Endothelial cell (in vitro differentiated cells): Measurements from ENCODE around the gene PHOX2A. TPM values are rescaled to one million over a fixed set of nuclear protein-coding genes. Genes with fewer than 3 reads are reported as not detected.

Experiments
- DNase-seq: peaks from one replicate; pipeline ENCODE4 v3.0.0; 2021; ENCODE audit warnings: low spot score
- H3K27ac Mint-ChIP-seq: one replicate; pipeline ENCODE4 v1.8.0; 2021; ENCODE audit warnings: mixed read lengths, inconsistent platforms; ENCODE audit not compliant: unreplicated experiment
- H3K27me3 Mint-ChIP-seq: one replicate; pipeline ENCODE4 v1.8.0; 2021; ENCODE audit warnings: mild to moderate bottlenecking, moderate library complexity, mixed read lengths, inconsistent platforms; ENCODE audit not compliant: unreplicated experiment
- H3K36me3 Mint-ChIP-seq: one replicate; pipeline ENCODE4 v1.8.0; 2021; ENCODE audit warnings: mild to moderate bottlenecking, low read depth, mixed read lengths, inconsistent platforms; ENCODE audit not compliant: unreplicated experiment
- H3K4me1 Mint-ChIP-seq: one replicate; pipeline ENCODE4 v1.8.0; 2021; ENCODE audit warnings: mild to moderate bottlenecking, mixed read lengths, inconsistent platforms; ENCODE audit not compliant: unreplicated experiment
- H3K4me3 Mint-ChIP-seq: one replicate; pipeline ENCODE4 v1.8.0; 2021; ENCODE audit warnings: mild to moderate bottlenecking, mixed read lengths, inconsistent platforms; ENCODE audit not compliant: unreplicated experiment
- H3K9me3 Mint-ChIP-seq: one replicate; pipeline ENCODE4 v1.8.0; 2021; ENCODE audit warnings: mixed read lengths, inconsistent platforms; ENCODE audit not compliant: unreplicated experiment
- total RNA-seq: library from RNA; stranded (reverse); fragmentation: NEBNext Ultra II Directional; extraction: Animal tissue kit (Norgen Biotek cat#: 25700); gene quantifications from one replicate; pipeline ENCODE4 v1.2.1, GENCODE V29; 2021; ENCODE audit not compliant: unreplicated experiment
- TF ChIP-seq, protein P1 (sequence below): fragments of 200-600 bp; sonication (generic); IDR thresholded peaks from one replicate; pipeline ENCODE4 v1.5.0; 2021; ENCODE audit warnings: antibody characterized with exemption; ENCODE audit not compliant: unreplicated experiment

PHOX2A gene
- total RNA-seq, 1 donor from 2014 or later = not detected

DNA sequence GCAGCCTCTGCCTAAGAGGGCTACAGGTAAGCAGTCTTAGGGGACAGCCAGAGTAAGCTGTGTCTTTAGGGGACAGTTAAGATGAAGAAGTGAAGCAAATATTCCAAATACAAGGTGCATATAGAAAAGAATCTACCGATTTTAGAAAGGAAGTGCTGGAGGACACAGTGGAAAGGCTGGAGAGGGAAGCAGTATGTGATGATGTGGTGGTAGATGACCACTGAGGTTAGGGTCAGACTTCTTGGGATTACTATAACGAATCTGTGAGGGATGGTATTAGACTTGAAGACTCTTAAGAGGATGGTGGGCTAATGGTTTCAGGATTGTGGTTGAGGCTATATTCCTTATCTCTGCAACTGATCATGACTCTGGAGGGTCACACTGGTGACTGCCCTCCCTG lies 40.0 kb upstream of the PHOX2A start:
- Mint-ChIP-seq H3K27me3 (peaks cover 4% of the 10 kb centered on the region), H3K27ac (no peak overlapping the region), H3K9me3 (no peaks in the 10 kb centered on the region), H3K4me3 (no peak overlapping the region), H3K36me3 (no peaks in the 10 kb centered on the region), H3K4me1 (peaks cover 3% of the 10 kb centered on the region)
- TF ChIP-seq, protein P1, sequence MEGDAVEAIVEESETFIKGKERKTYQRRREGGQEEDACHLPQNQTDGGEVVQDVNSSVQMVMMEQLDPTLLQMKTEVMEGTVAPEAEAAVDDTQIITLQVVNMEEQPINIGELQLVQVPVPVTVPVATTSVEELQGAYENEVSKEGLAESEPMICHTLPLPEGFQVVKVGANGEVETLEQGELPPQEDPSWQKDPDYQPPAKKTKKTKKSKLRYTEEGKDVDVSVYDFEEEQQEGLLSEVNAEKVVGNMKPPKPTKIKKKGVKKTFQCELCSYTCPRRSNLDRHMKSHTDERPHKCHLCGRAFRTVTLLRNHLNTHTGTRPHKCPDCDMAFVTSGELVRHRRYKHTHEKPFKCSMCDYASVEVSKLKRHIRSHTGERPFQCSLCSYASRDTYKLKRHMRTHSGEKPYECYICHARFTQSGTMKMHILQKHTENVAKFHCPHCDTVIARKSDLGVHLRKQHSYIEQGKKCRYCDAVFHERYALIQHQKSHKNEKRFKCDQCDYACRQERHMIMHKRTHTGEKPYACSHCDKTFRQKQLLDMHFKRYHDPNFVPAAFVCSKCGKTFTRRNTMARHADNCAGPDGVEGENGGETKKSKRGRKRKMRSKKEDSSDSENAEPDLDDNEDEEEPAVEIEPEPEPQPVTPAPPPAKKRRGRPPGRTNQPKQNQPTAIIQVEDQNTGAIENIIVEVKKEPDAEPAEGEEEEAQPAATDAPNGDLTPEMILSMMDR = no peak
- no peak for DNase-seq

DNA sequence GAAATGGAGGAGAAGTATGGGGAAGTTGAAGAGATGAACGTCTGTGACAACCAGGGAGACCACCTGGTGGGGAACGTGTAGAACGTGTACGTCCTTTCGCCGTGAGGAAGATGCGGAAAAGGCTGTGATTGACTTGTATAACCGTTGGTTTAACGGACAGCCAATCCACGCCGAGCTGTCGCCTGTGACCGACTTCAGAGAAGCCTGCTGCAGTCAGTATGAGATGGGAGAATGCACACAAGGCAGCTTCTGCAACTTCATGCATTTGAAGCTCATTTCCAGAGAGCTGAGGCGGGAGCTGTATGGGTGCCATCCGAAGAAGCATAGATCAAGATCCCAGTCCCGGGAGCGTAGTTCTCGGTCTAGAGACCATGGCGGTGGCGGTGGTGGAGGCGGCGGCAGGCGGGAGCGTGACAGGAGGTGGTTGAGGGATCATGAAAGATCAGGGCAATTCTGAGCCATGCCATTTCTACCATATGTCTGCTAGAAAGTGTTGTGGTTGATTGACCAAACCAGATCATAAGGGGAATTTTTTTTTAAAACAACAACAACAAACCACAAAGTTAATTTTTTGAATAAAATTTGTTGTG lies 36.8 kb upstream of the PHOX2A start:
- Mint-ChIP-seq H3K4me1 (peaks cover 3% of the 10 kb centered on the region), H3K27me3 (peaks cover 4% of the 10 kb centered on the region), H3K4me3 (no peak overlapping the region), H3K36me3 (no peaks in the 10 kb centered on the region), H3K27ac (no peak overlapping the region), H3K9me3 (no peaks in the 10 kb centered on the region)
- TF ChIP-seq, protein P1 = no peak
- DNase-seq = no peak

DNA sequence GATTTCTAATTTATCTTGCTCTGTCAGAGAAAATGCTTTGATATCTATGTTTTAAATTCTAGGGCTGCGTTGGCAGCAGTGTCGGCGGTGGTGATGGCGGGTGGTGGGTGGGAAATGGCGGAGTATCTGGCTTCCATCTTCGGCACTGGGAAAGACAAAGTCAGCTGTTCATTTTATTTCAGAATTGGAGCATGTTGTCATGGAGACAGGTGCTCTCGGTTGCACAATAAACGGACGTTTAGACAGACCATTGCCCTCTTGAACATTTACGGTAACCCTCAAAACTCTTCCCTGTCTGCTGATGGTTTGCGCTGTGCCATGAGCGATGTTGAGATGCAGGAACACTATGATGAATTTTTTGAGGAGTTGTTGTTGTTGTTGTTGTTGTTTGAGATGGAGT lies 36.1 kb upstream of the PHOX2A start:
- Mint-ChIP-seq H3K27me3 (peaks cover 4% of the 10 kb centered on the region), H3K36me3 (no peaks in the 10 kb centered on the region), H3K4me1 (peaks cover 1% of the 10 kb centered on the region), H3K9me3 (no peaks in the 10 kb centered on the region), H3K27ac (no peak overlapping the region), H3K4me3 (no peak overlapping the region)
- no peak for DNase-seq
- TF ChIP-seq, protein P1 = no peak

DNA sequence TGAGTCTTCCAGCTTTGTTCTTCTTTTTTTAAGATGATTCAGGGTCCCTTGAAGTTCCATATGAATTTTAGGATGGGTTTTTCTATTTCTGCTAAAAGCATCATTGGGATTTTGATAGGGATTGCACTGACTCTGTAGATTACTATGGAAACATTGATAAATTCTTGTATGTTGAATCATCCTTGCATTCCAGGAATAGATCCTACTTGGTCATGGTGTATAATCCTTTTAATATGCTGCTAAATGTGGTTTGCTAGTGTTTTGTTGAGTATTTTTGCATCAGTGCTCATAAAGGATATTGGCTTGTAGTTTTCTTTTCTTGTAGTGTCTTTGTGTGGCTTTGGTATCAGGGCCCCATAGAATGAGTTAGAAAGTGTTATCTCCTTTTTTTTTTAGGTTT lies 34.9 kb upstream of the PHOX2A start:
- H3K36me3 Mint-ChIP-seq = no peaks in the 10 kb centered on the region
- no peak overlapping the region for H3K27ac Mint-ChIP-seq
- H3K9me3 Mint-ChIP-seq = no peaks in the 10 kb centered on the region
- DNase-seq = no peak
- peaks cover 6% of the 10 kb centered on the region for H3K27me3 Mint-ChIP-seq
- TF ChIP-seq, protein P1 = no peak
- H3K4me3 Mint-ChIP-seq = no peak overlapping the region
- no peaks in the 10 kb centered on the region for H3K4me1 Mint-ChIP-seq

GRCh38 chr11:72274435-72274834 lies 30.5 kb upstream of the PHOX2A start:
- Mint-ChIP-seq H3K36me3 (no peaks in the 10 kb centered on the region), H3K27ac (no peak overlapping the region), H3K9me3 (no peaks in the 10 kb centered on the region), H3K27me3 (peaks cover 1% of the 10 kb centered on the region), H3K4me3 (no peak overlapping the region), H3K4me1 (no peaks in the 10 kb centered on the region)
- no peak for DNase-seq
- TF ChIP-seq, protein P1 = no peak
